Endometrial microvascular endothelial cells (primary cell): ENCODE measurements around the gene TMC1. TPM values are rescaled to one million over a fixed set of nuclear protein-coding genes. Genes with fewer than 3 reads are reported as not detected.

ENCODE experiments used
- in situ Hi-C: cut with HindIII; loops from 2 replicates; pipeline ENCODE4 v1.10.0; 2017; ENCODE audit warnings: low sequenced_read_pairs, low pct_unique_long_range_greater_than_20kb; ENCODE audit errors: inconsistent ontology term
- total RNA-seq: library from RNA; depleted of rRNA; stranded (reverse); fragments of >200 nt; gene quantifications from one replicate; pipeline ENCODE4 v1.2.3, GENCODE V29; 2015; ENCODE audit errors: inconsistent ontology term

Gene TMC1
- total RNA-seq, 1 donor from 2014 or later: not detected

- in situ Hi-C loops: no loop called here
These were observed 127.7 kb downstream of the TMC1 start for GRCh38 chr9:72649127-72649442.

GRCh38 chr9:72650206-72650605 is 128.8 kb downstream of the TMC1 start:
- in situ Hi-C loops: no loop called here

DNA sequence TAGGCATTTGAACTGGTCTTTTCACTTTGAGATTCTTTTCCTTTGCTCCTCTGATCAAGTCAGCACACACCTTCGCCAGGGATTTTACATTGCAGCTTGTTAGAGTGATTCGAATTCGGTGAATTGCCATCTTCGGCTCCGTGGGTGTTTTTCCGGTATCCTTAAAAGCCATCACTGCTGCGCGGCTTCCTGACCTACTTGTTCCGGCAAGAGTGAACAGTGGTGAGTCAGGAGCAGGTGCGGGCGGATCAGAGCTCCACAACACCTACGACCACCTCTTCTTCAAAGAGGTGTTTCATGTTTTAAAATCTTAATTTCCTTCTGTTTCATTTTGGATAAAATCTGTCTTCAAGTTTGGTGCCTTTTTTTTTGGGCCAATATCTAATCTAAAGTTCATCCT is 134.6 kb downstream of the TMC1 start:
- in situ Hi-C loops: no loop called here

GRCh38 chr9:72657023-72657422 is 135.6 kb downstream of the TMC1 start:
- in situ Hi-C loops: no loop called here

- in situ Hi-C loops: no loop called here
These were observed 137.3 kb downstream of the TMC1 start for GRCh38 chr9:72658703-72659102.

GRCh38 chr9:72661401-72662135 is 140.2 kb downstream of the TMC1 start:
- in situ Hi-C loops: no loop called here

- in situ Hi-C loops: no loop called here
These were observed 144.0 kb downstream of the TMC1 start for GRCh38 chr9:72665421-72665820.

GRCh38 chr9:72667181-72667580 is 145.8 kb downstream of the TMC1 start:
- in situ Hi-C loops: no loop called here

DNA sequence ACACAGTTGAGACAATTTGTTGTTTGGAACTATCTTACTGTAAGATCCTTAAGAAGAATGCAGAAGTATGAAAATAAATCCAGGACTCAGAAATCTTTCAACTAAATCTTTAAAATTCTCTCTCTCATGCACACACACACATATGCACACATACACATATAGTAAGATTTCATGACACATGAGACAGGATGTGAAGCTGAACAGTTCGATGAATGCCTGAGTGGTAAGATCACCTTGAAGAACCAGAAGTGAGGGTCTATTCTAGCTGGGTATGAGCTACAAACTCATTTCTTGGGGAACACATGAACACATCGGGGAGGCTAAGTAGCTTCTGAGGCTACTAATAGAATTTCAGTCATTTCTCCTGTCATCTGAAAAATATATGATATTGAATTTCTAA is 153.6 kb downstream of the TMC1 start:
- in situ Hi-C loops: no loop called here

- in situ Hi-C loops: no loop called here
These were observed 154.2 kb downstream of the TMC1 start for GRCh38 chr9:72675586-72675985.

- in situ Hi-C loops: no loop called here
These were observed 159.3 kb downstream of the TMC1 start for GRCh38 chr9:72680593-72681282.

- in situ Hi-C loops: no loop called here
These were observed 159.8 kb downstream of the TMC1 start for GRCh38 chr9:72681283-72681630.

GRCh38 chr9:72684615-72685014 is 163.2 kb downstream of the TMC1 start:
- in situ Hi-C loops: no loop called here

GRCh38 chr9:72685911-72686310 is 164.5 kb downstream of the TMC1 start:
- in situ Hi-C loops: no loop called here

- in situ Hi-C loops: no loop called here
These were observed 165.9 kb downstream of the TMC1 start for GRCh38 chr9:72687331-72687730.

DNA sequence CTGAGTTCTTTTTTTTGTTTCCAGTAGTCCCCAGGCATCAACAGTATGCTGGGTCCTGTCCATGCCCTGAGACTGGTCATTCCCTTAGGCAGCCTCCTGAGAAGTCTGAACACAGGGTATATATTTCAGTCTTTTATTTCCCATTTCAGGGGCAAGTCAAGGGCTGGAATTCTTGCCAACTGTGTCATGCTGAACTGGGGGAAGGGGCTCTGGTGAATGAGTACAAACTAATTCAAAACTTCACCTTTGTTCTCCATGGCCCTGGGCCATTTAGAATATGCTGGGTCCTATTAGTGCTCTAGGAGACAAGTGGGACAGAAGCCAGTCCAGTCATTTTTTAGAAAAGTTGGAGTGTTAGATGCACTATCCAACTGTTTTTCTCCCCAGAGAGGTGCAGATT is 170.3 kb downstream of the TMC1 start:
- in situ Hi-C loops: no loop called here

DNA sequence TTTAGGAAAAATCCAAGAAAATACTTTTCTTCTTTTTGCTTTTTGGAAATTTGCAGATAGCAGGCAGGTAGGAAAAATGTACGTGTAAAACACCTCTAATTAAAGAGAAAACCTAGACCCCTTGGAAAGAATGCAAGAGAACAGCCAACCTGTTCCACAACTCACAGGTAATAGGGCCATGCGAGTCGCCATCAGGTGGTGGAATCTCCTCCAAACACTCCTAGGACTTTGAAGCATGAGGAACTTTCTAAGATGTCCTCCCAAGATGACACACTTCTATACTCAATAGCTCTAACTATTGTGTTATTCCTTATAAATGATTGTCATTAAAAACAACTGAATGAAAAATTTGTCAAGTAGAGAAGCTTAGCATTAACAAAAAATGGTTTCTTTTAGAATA is 174.0 kb downstream of the TMC1 start:
- in situ Hi-C loops: no loop called here

DNA sequence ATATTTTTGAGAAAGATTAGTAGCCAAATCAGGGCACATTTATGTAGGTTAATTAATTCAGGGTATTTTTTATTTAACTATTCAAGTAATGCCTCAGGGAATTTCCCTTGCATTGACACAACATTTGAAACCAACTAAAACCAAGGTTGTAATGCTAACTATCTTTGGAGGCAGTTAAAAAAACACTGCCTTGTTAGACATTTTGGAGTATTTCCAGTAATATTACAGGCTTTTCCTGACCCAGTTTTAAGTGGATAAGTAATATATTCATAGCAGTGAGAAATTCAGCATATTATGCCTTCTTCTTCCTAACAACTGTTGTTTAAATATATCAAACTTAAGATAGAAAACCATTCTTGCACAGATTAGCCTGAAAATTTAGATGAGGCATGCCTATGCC is 175.1 kb downstream of the TMC1 start:
- in situ Hi-C loops: no loop called here

DNA sequence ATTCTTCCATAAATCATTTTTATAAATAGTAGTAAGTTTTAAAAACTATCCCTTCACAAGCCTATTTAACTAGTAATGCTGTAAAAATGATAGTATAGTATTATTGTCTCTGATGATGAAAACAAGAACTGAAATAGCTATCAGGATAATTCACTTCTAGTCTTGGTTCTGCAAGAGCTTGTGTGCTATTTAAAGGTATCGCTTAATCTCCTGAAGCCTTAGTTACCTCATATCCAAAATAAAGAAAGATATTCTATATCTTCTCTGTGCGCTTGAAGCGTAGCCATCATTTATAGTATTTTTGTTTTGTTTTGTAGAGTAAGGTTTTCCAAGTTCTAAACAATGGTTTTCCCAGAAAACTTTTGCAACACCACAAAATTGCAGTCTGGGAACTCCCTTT is 180.1 kb downstream of the TMC1 start:
- in situ Hi-C loops: no loop called here

DNA sequence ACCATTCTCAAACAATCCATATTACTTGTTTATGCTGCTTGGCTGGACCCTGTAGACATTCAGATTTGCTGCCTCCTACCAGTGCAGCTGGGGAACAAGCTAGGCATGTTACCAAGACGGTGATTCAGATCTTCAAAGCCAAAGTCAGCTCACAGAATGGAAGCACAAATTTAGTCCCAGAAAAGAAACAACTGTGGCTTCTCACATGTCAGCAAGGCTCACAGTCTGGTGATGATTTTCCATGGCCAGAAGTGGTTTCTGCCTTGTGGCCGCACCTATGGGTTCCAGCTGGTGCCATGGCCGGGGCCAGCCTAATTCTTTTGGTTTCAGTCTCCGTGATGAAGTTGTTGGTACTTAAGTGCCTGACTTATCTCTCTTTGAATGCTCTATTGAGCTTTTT is 182.2 kb downstream of the TMC1 start:
- in situ Hi-C loops: no loop called here
